Measurements from ENCODE around the gene KBTBD3. TPM values are rescaled to one million over a fixed set of nuclear protein-coding genes. Genes with fewer than 3 reads are reported as not detected.

KBTBD3 gene
- total and polyA plus RNA-seq, 2 experiments from 2014 or later: 1.9 to 13.7 TPM

DNA sequence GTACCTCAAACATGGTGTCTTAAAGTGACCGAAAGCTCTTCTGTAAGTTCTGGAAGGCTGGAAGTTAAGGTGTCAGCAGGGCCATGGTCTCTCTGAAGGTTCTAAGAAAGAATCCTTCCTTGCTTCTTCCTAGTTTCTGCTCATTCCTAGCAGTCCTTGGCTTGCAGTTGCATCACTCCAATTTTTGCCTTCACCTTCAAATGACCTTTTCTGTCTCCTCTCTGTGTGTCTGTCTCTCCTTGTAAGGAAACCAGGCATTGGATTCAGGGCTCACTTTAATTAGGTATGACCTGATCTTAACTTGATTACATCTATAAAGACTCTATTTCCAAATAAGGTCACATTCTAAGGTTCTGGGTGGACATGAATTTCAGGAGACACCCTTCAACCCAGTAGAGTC, 9.0 kb upstream of the KBTBD3 start (continued):
- TF ChIP-seq, protein P1, sequence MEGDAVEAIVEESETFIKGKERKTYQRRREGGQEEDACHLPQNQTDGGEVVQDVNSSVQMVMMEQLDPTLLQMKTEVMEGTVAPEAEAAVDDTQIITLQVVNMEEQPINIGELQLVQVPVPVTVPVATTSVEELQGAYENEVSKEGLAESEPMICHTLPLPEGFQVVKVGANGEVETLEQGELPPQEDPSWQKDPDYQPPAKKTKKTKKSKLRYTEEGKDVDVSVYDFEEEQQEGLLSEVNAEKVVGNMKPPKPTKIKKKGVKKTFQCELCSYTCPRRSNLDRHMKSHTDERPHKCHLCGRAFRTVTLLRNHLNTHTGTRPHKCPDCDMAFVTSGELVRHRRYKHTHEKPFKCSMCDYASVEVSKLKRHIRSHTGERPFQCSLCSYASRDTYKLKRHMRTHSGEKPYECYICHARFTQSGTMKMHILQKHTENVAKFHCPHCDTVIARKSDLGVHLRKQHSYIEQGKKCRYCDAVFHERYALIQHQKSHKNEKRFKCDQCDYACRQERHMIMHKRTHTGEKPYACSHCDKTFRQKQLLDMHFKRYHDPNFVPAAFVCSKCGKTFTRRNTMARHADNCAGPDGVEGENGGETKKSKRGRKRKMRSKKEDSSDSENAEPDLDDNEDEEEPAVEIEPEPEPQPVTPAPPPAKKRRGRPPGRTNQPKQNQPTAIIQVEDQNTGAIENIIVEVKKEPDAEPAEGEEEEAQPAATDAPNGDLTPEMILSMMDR (conservative IDR thresholded peaks at IDR 0.05; ENCODE audit: low read depth in 2 of 2): no peak

DNA sequence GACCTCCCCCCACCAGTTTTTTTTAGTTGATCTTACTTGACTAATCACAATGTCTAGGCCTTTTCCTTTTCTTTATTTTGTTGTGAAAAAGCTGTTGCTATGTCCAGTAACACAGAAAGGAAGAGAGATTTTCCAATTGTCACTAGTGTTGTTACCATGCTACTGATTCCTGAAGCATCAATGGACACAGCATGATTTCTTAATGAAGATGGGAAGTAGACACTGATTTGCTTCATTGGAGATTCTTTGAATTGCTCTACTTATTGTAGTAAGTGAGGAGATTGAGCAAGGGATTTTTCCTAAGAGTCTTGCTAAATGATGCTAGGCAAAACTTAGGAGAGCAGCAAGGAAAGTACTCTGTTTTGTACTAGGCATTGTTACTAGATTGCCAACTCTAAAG, 4.9 kb upstream of the KBTBD3 start:
- H3K27ac Mint-ChIP-seq: no peak overlapping the region
- peaks cover 21% of the 10 kb centered on the region; the same call in 1 of the 2 replicates for H3K36me3 ChIP-seq (ENCODE audit: insufficient read depth)
- H3K4me3 Mint-ChIP-seq: no peak overlapping the region
- TF ChIP-seq ZNF114 (CRISPR knock-in tag; IDR thresholded peaks at IDR 0.05) (no peak), NANOG (IDR thresholded peaks at IDR 0.05; ENCODE audit: borderline replicate concordance) (no peak), CREB1 (CRISPR knock-in tag; IDR thresholded peaks at IDR 0.05; ENCODE audit: low read depth) (no peak), STAT1 (IDR thresholded peaks at IDR 0.05; ENCODE audit: unreplicated experiment) (no peak), ETS1 (IDR thresholded peaks at IDR 0.05) (no peak), REST (IDR thresholded peaks at IDR 0.05; ENCODE audit: unreplicated experiment) (no peak), EZH2 (IDR thresholded peaks at IDR 0.05; ENCODE audit: low read depth, unreplicated experiment) (no peak), ZNF331 (CRISPR knock-in tag; IDR thresholded peaks at IDR 0.05; ENCODE audit: low read depth) (no peak), EZH2phosphoT487 (IDR thresholded peaks at IDR 0.05; ENCODE audit: unreplicated experiment) (no peak)
- TF ChIP-seq, protein P1 (conservative IDR thresholded peaks at IDR 0.05; ENCODE audit: low read depth in 2 of 2): no peak

More for the DNA sequence above, 4.9 kb upstream of the KBTBD3 start:
- Mint-ChIP-seq H3K27me3 (ENCODE audit: insufficient read depth, low read depth, poor library complexity) (peaks cover 5% of the 10 kb centered on the region), H3K9me3 (no peaks in the 10 kb centered on the region), H3K36me3 (ENCODE audit: low read depth) (peaks cover 59% of the 10 kb centered on the region), H3K4me1 (peaks cover 22% of the 10 kb centered on the region)
- Histone ChIP-seq H3K9me2 (ENCODE audit: insufficient read depth) (no peaks in the 10 kb centered on the region), H2AFZ (no peak overlapping the region), H3K27me3 (ENCODE audit: insufficient read depth) (no peaks in the 10 kb centered on the region), H4K20me1 (replicated peaks; ENCODE audit: insufficient read depth) (no peaks in the 10 kb centered on the region), H3K4me2 (no peak overlapping the region), H3F3A (replicated peaks; ENCODE audit: low read depth) (no peaks in the 10 kb centered on the region), H3K27ac (ENCODE audit: low read depth) (no peak overlapping the region), H3K4me1 (ENCODE audit: insufficient read depth) (peaks cover 13% of the 10 kb centered on the region), H3K79me2 (replicated peaks; ENCODE audit: insufficient read depth) (peaks cover 93% of the 10 kb centered on the region), H3K4me3 (no peak overlapping the region)
- ATAC-seq (no peak), DNase-seq (ENCODE audit: low spot score) (no peak)
